Measurements from ENCODE around the gene VPS50. TPM values are rescaled to one million over a fixed set of nuclear protein-coding genes. Genes with fewer than 3 reads are reported as not detected.
"Not testable (repeated sequence)": the region's sequence is repeated elsewhere in the genome, so short reads cannot be mapped to it uniquely, and the experiment has no call there.

The VPS50 gene
- total RNA-seq, 2 experiments from 2014 or later = 19.3 to 22.1 TPM

DNA sequence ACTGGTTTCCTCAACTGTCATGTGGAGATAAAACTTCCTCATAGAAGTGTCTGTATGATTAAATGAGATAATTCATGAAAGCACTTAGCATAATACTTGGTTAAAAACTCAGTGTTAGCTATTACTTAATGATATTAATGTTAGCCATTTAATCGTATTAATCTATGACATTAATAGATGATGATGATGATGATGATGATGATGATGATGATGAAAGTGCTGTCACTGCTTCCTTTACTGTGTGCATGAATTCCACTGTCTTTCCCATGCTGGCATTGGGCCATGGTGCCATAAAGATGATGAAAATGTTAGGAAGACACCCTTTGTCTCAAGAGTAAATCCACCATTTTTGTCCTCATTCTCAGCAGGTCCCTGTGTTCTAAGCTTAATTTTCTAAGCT is 75.8 kb downstream of the VPS50 start:
- Mint-ChIP-seq H3K4me3 (no peak overlapping the region), H3K9me3 (ENCODE audit: insufficient read depth) (no peaks in the 10 kb centered on the region), H3K4me1 (ENCODE audit: low read depth) (no peaks in the 10 kb centered on the region), H3K36me3 (ENCODE audit: low read depth) (peaks cover 4% of the 10 kb centered on the region), H3K27ac (no peak overlapping the region), H3K27me3 (ENCODE audit: low read depth) (no peaks in the 10 kb centered on the region)
- DNase-seq (no peak), ATAC-seq (no peak)
- ChIA-PET CTCF (no interaction called here), POLR2A (no interaction called here)

DNA sequence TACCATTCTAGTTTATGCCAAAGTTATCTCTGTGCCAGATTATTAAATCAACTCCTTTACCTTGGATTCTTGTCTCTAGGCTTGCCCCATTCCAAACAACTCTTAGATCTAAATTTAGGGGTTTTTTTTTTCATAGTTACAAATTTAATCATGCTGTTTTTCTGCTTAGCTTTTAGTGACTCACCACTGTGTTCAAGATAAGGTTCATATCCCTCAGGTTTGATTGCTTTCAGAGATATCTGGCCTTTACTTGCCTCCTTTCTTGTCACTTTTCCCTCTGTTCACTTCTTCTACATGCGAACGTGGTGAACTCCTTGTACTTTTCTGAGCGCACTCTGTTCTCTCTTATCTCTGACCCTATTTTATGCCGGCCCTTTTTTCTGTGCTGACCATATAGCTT is 78.2 kb downstream of the VPS50 start:
- ATAC-seq = no peak
- Mint-ChIP-seq H3K4me3 (no peak overlapping the region), H3K4me1 (ENCODE audit: low read depth) (no peaks in the 10 kb centered on the region), H3K27ac (no peak overlapping the region), H3K27me3 (ENCODE audit: low read depth) (no peaks in the 10 kb centered on the region), H3K36me3 (ENCODE audit: low read depth) (peaks cover 4% of the 10 kb centered on the region), H3K9me3 (ENCODE audit: insufficient read depth) (no peaks in the 10 kb centered on the region)
- POLR2A ChIA-PET = no interaction called here
- no peak for DNase-seq
- CTCF ChIA-PET = no interaction called here

DNA sequence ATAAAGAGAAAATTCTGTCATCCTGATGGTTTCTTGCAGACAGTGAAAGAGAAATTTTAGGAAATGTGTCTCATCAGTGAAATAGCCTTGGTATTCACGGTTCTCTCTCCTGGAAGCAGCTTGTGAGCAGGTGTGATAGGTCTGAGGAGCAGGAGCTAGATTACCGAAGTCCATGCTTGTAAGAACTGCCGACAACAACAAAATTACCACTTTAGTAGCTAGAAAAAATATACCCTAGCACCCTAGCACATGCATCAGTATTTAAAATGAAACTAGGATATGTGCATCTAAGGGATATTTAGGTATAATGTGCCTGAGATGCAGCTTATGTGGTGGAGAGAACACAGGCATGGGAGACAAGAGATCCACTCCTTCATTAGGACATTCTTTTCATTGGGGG is 82.3 kb downstream of the VPS50 start:
- POLR2A ChIA-PET = no interaction called here
- DNase-seq (no peak), ATAC-seq (no peak)
- H3K36me3 Mint-ChIP-seq (ENCODE audit: low read depth) = peaks cover 4% of the 10 kb centered on the region
- H3K9me3 Mint-ChIP-seq (ENCODE audit: insufficient read depth) = no peaks in the 10 kb centered on the region
- H3K27ac Mint-ChIP-seq = no peak overlapping the region
- no peaks in the 10 kb centered on the region for H3K27me3 Mint-ChIP-seq (ENCODE audit: low read depth)
- CTCF ChIA-PET = no interaction called here
- no peaks in the 10 kb centered on the region for H3K4me1 Mint-ChIP-seq (ENCODE audit: low read depth)
- H3K4me3 Mint-ChIP-seq = no peak overlapping the region

DNA sequence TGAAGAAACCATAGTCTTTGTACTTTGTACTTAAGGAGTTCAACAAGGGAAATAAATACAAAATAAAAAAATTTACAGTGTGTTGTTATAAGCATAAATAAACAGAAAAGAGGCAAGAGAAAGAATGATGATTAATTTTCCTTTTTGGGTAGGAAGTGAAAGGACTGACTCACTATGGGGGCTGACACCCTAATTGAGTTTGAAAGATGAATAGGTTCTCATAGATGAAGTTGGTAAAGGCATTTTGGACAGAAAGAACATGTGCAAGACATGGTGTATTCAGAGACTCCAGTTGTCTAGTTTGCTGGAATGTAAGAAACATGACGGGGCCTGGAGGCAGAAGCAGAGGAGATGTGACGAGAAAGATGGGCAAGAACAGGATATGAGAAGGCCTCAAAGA is 83.7 kb downstream of the VPS50 start:
- Mint-ChIP-seq H3K4me3 (no peak overlapping the region), H3K4me1 (ENCODE audit: low read depth) (no peaks in the 10 kb centered on the region), H3K9me3 (ENCODE audit: insufficient read depth) (no peaks in the 10 kb centered on the region), H3K27ac (no peak overlapping the region), H3K27me3 (ENCODE audit: low read depth) (no peaks in the 10 kb centered on the region), H3K36me3 (ENCODE audit: low read depth) (peaks cover 2% of the 10 kb centered on the region)
- POLR2A ChIA-PET = no interaction called here
- CTCF ChIA-PET = interaction anchor here (1.1 kb wide), 1 partner anchor 127 kb away, joined by 3 read pairs; no protein-coding TSS in a partner anchor
- DNase-seq (no peak), ATAC-seq (no peak)

DNA sequence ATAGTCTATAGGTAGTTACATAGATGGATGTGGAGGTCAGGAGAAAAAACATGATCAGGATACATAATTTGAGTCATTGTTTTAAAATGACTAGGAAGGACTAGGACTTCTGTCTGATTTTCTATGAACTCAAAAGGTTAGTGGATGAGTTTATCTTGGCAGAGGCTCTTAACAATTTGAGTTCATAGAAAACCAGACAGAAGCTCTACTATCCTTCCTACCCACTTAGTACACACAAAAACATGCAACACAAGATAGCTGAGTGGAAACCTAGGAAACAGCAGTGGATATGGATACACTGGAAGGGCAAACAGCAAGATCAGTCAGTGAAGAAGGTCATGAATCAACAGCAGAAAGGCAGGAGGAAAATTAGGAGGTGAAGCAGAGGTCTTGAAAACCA is 84.6 kb downstream of the VPS50 start:
- Mint-ChIP-seq H3K9me3 (ENCODE audit: insufficient read depth) (no peaks in the 10 kb centered on the region), H3K4me1 (ENCODE audit: low read depth) (no peaks in the 10 kb centered on the region), H3K4me3 (no peak overlapping the region), H3K36me3 (ENCODE audit: low read depth) (peaks cover 6% of the 10 kb centered on the region), H3K27me3 (ENCODE audit: low read depth) (no peaks in the 10 kb centered on the region), H3K27ac (no peak overlapping the region)
- no peak for ATAC-seq
- CTCF ChIA-PET = no interaction called here
- DNase-seq = no peak
- POLR2A ChIA-PET = no interaction called here

DNA sequence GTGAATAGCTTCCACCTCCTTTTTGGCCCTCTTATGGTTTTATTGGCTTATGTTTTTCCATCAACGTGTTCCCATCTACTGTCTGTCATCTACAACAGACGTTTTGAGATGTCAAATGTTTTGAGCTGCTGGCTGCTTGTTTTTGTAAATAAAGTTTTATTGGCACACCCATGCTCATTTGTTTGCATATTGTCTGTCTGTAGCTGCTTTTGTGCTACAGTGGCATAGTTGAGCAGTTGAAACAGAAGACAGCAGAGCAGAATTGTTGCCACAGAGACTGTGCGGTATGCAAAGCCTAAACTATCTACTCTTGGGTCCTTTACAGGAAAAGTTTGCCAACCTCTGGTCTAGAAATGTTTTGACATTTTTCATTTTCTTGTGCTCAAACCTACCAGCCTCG is 88.7 kb downstream of the VPS50 start:
- Mint-ChIP-seq H3K36me3 (ENCODE audit: low read depth) (peaks cover 14% of the 10 kb centered on the region), H3K9me3 (ENCODE audit: insufficient read depth) (no peaks in the 10 kb centered on the region), H3K27me3 (ENCODE audit: low read depth) (no peaks in the 10 kb centered on the region), H3K4me1 (ENCODE audit: low read depth) (no peaks in the 10 kb centered on the region), H3K27ac (no peak overlapping the region), H3K4me3 (no peak overlapping the region)
- DNase-seq (no peak), ATAC-seq (no peak)
- ChIA-PET CTCF (no interaction called here), POLR2A (no interaction called here)

DNA sequence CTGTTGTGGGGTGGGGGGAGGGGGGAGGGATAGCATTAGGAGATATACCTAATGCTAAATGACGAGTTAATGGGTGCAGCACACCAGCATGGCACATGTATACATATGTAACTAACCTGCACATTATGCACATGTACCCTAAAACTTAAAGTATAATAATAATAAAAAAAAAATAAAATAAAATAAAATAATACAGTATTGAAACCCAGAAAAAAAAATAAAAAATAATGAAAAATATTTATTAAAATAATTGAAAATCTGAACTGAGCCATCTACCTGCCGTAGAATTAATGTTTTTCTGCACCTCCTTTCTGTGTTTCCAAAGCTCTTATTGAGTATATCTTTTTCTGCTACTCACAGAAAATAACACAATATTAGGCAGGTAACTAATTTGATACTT is 94.1 kb downstream of the VPS50 start:
- H3K4me3 Mint-ChIP-seq; H3K27ac Mint-ChIP-seq; POLR2A ChIA-PET; H3K4me1 Mint-ChIP-seq (ENCODE audit: low read depth); ATAC-seq; H3K9me3 Mint-ChIP-seq (ENCODE audit: insufficient read depth); CTCF ChIA-PET; DNase-seq; H3K36me3 Mint-ChIP-seq (ENCODE audit: low read depth); H3K27me3 Mint-ChIP-seq (ENCODE audit: low read depth): not testable (repeated sequence)

DNA sequence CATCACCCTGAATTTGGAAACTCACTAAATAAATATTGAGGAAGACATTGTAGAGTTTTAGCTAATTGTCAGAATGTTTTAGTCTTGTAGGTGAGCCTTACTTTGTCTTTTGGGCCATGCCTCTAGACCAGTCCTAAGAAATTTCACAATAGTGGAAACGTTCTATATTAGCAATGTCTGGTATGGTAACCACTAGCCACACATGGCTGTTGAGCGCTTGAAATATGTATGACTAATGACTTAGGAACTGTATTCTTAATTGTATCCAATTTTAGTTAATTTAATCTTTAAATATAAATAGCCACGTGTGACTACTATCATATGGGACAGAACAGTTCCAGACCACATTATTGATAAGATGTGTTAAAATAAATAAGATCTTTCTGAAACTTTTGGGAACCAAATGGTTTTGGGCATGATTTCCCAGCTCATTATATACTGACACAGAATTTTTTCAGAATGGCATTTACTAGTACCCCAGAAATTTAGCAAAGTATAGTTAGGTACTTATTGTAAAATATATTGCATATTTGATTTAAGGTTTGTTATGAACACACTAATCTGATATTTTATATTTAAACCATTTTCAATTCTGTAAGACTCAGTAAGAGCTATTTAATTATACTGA is 95.0 kb downstream of the VPS50 start:
- CTCF ChIA-PET = no interaction called here
- H3K27me3 Mint-ChIP-seq (ENCODE audit: low read depth) = no peaks in the 10 kb centered on the region
- H3K4me1 Mint-ChIP-seq (ENCODE audit: low read depth) = no peaks in the 10 kb centered on the region
- no peak overlapping the region for H3K27ac Mint-ChIP-seq
- POLR2A ChIA-PET = no interaction called here
- DNase-seq = no peak
- no peaks in the 10 kb centered on the region for H3K9me3 Mint-ChIP-seq (ENCODE audit: insufficient read depth)
- ATAC-seq = no peak
- H3K4me3 Mint-ChIP-seq = no peak overlapping the region
- H3K36me3 Mint-ChIP-seq (ENCODE audit: low read depth) = peaks cover 8% of the 10 kb centered on the region

DNA sequence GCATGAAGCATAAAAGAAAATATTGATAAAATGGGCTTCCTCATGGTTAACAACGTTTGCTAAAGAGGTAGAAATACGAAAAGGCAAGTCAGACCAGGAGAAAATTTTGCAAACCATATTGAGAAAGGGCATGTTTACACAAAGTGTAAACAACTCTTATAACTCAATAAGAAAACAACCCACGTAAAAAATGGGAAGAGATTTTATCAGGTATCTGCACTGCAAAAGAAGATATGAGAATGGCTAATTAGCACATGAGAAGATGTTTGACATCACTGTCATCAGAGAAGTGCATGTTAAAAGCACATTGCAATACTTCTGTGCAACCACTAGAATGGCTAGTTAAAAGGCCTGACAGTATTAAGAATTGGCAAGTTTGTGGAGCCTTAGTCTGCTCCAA is 99.5 kb downstream of the VPS50 start:
- Mint-ChIP-seq H3K9me3 (ENCODE audit: insufficient read depth) (no peaks in the 10 kb centered on the region), H3K36me3 (ENCODE audit: low read depth) (no peaks in the 10 kb centered on the region), H3K27ac (no peak overlapping the region), H3K4me1 (ENCODE audit: low read depth) (no peaks in the 10 kb centered on the region), H3K4me3 (no peak overlapping the region), H3K27me3 (ENCODE audit: low read depth) (no peaks in the 10 kb centered on the region)
- DNase-seq (no peak), ATAC-seq (no peak)
- POLR2A ChIA-PET = no interaction called here
- CTCF ChIA-PET = no interaction called here

DNA sequence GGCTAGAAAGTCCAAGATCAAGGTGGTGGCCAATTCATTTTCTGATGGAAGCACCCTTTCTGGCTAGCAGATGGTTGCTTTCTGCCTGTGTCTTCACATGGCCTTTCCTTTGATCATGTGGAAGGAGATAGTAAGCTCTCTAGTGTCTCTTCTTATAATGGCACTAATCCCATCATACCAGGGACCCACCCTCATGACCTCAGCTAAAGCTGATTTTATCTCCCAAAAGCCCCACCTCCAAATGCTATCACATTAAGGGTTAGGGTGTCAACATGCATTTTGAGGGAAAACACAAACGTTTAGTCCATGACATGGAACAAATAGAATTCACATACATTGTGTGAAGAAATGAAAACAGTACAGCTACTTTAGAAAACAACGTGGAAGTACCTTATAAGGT is 100.0 kb downstream of the VPS50 start:
- POLR2A ChIA-PET = no interaction called here
- CTCF ChIA-PET = no interaction called here
- Mint-ChIP-seq H3K27me3 (ENCODE audit: low read depth) (no peaks in the 10 kb centered on the region), H3K4me3 (no peak overlapping the region), H3K9me3 (ENCODE audit: insufficient read depth) (no peaks in the 10 kb centered on the region), H3K36me3 (ENCODE audit: low read depth) (no peaks in the 10 kb centered on the region), H3K27ac (no peak overlapping the region), H3K4me1 (ENCODE audit: low read depth) (no peaks in the 10 kb centered on the region)
- ATAC-seq (no peak), DNase-seq (no peak)

DNA sequence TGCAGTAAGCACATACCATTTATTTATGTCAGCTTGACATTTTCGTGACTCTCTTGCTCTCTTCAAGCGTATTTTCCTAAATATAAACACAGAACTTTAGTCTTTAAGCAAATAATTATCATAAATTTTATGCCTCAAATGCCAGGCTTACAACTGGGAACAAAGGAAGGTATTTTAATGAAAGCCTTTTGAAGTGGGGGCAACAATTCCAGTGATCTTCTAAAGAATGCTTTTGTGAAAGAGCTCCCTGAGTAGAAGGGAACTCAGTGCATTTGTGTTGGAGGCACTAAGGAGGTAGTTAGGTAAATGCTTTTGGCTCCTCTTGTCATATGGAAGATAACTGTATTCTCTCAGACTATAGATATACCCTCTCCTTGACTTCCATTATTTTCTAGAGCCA is 104.9 kb downstream of the VPS50 start:
- Mint-ChIP-seq H3K27ac (no peak overlapping the region), H3K4me3 (no peak overlapping the region), H3K27me3 (ENCODE audit: low read depth) (no peaks in the 10 kb centered on the region), H3K9me3 (ENCODE audit: insufficient read depth) (peaks cover 4% of the 10 kb centered on the region), H3K4me1 (ENCODE audit: low read depth) (no peaks in the 10 kb centered on the region), H3K36me3 (ENCODE audit: low read depth) (peaks cover 15% of the 10 kb centered on the region)
- POLR2A ChIA-PET = no interaction called here
- ATAC-seq = no peak
- CTCF ChIA-PET = no interaction called here
- no peak for DNase-seq

DNA sequence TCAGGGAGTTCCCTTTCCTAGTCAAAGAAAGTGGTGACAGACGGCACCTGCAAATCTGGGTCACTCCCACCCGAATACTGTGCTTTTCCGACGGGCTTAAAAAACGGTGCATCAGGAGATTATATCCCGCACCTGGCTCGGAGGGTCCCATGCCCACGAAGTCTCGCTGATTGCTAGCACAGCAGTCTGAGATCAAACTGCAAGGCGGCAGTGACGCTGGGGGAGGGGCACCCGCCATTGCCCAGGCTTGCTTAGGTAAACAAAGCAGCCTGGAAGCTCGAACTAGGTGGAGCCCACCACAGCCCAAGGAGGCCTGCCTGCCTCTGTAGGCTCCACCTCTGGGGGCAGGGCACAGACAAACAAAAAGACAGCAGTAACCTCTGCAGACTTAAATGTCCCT is 110.0 kb downstream of the VPS50 start:
- H3K9me3 Mint-ChIP-seq (ENCODE audit: insufficient read depth); H3K4me3 Mint-ChIP-seq; POLR2A ChIA-PET; H3K4me1 Mint-ChIP-seq (ENCODE audit: low read depth); ATAC-seq; H3K27ac Mint-ChIP-seq; DNase-seq; CTCF ChIA-PET; H3K27me3 Mint-ChIP-seq (ENCODE audit: low read depth): not testable (repeated sequence)
- H3K36me3 Mint-ChIP-seq (ENCODE audit: low read depth) = peaks cover 15% of the 10 kb centered on the region

DNA sequence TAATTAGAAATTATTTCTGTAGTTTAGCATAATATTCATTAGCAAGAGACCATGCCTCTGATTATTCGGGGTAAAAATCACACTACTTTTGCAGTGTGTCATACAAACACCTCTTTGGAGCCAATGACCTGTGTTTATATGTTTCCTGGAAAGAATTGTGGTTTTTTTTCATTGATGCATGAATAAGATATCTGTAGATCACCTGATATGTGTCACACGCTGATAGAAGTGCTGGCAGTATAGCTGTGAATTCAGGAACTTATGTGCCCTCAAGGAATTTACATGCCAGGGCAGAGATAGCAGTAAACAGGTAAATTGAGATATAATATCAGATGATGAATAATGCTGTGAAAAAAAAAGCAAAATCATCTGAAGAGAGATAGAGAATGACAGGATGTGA is 118.2 kb downstream of the VPS50 start:
- no peaks in the 10 kb centered on the region for H3K9me3 Mint-ChIP-seq (ENCODE audit: insufficient read depth)
- CTCF ChIA-PET = no interaction called here
- H3K27me3 Mint-ChIP-seq (ENCODE audit: low read depth) = no peaks in the 10 kb centered on the region
- H3K4me1 Mint-ChIP-seq (ENCODE audit: low read depth) = peaks cover 4% of the 10 kb centered on the region
- H3K36me3 Mint-ChIP-seq (ENCODE audit: low read depth) = peaks cover 2% of the 10 kb centered on the region
- ATAC-seq (no peak), DNase-seq (no peak)
- POLR2A ChIA-PET = no interaction called here
- H3K27ac Mint-ChIP-seq = no peak overlapping the region
- H3K4me3 Mint-ChIP-seq = no peak overlapping the region
